ENCODE data around the gene ZNF627. TPM values are rescaled to one million over a fixed set of nuclear protein-coding genes. Genes with fewer than 3 reads are reported as not detected.

ZNF627 gene
- total RNA-seq, 1 experiment from 2014 or later = 9.0 TPM

DNA sequence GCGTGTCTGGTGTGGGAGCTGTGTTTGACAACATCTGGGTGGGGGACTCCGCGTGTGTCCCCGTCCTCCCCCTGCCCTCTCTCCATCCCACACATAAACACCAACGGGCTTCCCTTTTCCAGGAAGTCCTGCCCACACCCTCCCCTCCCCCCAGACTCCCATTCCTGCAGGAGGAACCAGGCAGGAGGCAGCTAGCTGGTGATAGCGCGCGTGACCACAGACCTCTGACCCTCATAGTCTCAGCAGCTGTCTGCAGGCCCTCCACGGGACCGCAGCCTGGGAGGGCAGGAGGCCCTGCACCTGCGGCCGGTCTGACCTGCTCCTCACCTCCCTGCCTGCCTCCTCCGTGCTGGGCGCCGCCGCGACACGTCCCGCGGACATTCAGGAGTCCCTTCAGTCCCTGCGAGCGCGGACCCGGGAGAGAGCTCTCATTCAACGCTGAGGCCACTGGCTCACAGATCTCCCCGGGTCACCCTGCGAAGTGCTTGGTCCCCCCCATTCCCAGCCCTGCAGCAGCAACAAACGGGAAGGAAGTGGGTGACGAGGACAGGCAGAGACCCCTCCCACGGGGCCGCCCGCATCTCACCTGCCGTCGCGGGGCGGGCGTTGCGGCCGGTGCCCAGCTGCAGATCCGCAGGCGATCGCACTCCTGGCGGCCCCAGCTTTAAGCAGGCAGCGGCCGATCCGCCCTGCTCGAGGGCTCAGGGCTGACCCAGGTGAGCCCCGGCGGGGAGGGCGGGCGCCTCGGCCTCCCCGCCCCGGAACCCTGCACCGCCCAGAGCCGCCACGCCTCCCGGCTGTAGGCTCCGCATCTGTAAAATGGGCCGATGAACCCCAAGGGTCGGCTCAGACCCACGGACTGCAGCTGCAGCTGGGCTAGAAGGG lies 18.8 kb upstream of the ZNF627 start:
- H3K4me3 Mint-ChIP-seq (ENCODE audit: unreplicated experiment) = no peak overlapping the region
- BruUV-seq (replicated peaks) = no TSS peak
- no peaks in the 10 kb centered on the region for H3K4me1 Mint-ChIP-seq (ENCODE audit: low read depth, unreplicated experiment)
- H3K36me3 Mint-ChIP-seq (ENCODE audit: insufficient read depth, unreplicated experiment) = no peaks in the 10 kb centered on the region
- Histone ChIP-seq H3K4me3 (ENCODE audit: low read depth, low read length) (no peak overlapping the region), H3K4me1 (no peaks in the 10 kb centered on the region), H3K9me3 (no peaks in the 10 kb centered on the region), H3K27me3 (replicated peaks; ENCODE audit: control insufficient read depth, insufficient read depth, low read length) (no peaks in the 10 kb centered on the region), H3K36me3 (ENCODE audit: control insufficient read depth, insufficient read depth, low read length) (no peaks in the 10 kb centered on the region)
- intact Hi-C loops (cut with micrococcal nuclease; ENCODE audit: unreplicated experiment) = no loop called here
- no peak for DNase-seq
- no peaks in the 10 kb centered on the region for H3K27me3 Mint-ChIP-seq (ENCODE audit: insufficient read depth, unreplicated experiment)
- ChIA-PET POLR2A (no interaction called here), CTCF (interaction anchor here (0.6 kb wide), 1 partner anchor 13 kb away, joined by 4 read pairs; no protein-coding TSS in a partner anchor)
- TF ChIP-seq, protein P1, sequence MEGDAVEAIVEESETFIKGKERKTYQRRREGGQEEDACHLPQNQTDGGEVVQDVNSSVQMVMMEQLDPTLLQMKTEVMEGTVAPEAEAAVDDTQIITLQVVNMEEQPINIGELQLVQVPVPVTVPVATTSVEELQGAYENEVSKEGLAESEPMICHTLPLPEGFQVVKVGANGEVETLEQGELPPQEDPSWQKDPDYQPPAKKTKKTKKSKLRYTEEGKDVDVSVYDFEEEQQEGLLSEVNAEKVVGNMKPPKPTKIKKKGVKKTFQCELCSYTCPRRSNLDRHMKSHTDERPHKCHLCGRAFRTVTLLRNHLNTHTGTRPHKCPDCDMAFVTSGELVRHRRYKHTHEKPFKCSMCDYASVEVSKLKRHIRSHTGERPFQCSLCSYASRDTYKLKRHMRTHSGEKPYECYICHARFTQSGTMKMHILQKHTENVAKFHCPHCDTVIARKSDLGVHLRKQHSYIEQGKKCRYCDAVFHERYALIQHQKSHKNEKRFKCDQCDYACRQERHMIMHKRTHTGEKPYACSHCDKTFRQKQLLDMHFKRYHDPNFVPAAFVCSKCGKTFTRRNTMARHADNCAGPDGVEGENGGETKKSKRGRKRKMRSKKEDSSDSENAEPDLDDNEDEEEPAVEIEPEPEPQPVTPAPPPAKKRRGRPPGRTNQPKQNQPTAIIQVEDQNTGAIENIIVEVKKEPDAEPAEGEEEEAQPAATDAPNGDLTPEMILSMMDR (IDR thresholded peaks at IDR 0.05; ENCODE audit: insufficient read depth in 1 of 2, low read depth in 1 of 2, low read length in 1 of 2, severe bottlenecking in 1 of 2, unreplicated experiment in 1 of 2) = no peak
- H3K9me3 Mint-ChIP-seq (ENCODE audit: unreplicated experiment) = no peaks in the 10 kb centered on the region
- no peak overlapping the region for H3K27ac Mint-ChIP-seq (ENCODE audit: unreplicated experiment)

DNA sequence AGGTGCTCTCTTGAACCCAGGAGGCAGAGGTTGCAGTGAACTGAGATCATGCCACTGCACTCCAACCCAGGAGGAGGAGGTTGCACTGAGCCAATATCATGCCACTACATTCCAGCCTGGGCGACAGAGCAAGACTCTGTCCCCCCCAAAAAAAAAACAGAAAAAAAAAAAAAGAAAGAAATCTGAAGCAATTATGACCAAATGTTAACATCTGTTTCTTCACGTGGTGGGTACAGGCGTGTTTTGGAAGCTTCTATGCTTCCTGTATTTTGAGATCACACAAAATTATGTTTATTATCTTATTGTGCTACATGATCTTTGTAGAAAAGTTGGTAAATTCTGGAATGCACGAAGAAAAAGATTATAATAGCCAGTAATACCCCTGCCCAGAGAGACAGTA lies 17.2 kb upstream of the ZNF627 start:
- Histone ChIP-seq H3K9me3 (no peaks in the 10 kb centered on the region), H3K27me3 (replicated peaks; ENCODE audit: control insufficient read depth, insufficient read depth, low read length) (no peaks in the 10 kb centered on the region), H3K4me1 (no peaks in the 10 kb centered on the region), H3K36me3 (ENCODE audit: control insufficient read depth, insufficient read depth, low read length) (no peaks in the 10 kb centered on the region), H3K4me3 (ENCODE audit: low read depth, low read length) (no peak overlapping the region)
- intact Hi-C loops (cut with micrococcal nuclease; ENCODE audit: unreplicated experiment) = no loop called here
- H3K27ac Mint-ChIP-seq (ENCODE audit: unreplicated experiment) = no peak overlapping the region
- no peak for DNase-seq
- TF ChIP-seq, protein P1 (IDR thresholded peaks at IDR 0.05; ENCODE audit: insufficient read depth in 1 of 2, low read depth in 1 of 2, low read length in 1 of 2, severe bottlenecking in 1 of 2, unreplicated experiment in 1 of 2) = no peak
- H3K4me3 Mint-ChIP-seq (ENCODE audit: unreplicated experiment) = no peak overlapping the region
- no TSS peak for BruUV-seq (replicated peaks)
- no peaks in the 10 kb centered on the region for H3K9me3 Mint-ChIP-seq (ENCODE audit: unreplicated experiment)
- H3K4me1 Mint-ChIP-seq (ENCODE audit: low read depth, unreplicated experiment) = no peaks in the 10 kb centered on the region
- ChIA-PET POLR2A (no interaction called here), CTCF (no interaction called here)
- H3K36me3 Mint-ChIP-seq (ENCODE audit: insufficient read depth, unreplicated experiment) = no peaks in the 10 kb centered on the region
- H3K27me3 Mint-ChIP-seq (ENCODE audit: insufficient read depth, unreplicated experiment) = no peaks in the 10 kb centered on the region

DNA sequence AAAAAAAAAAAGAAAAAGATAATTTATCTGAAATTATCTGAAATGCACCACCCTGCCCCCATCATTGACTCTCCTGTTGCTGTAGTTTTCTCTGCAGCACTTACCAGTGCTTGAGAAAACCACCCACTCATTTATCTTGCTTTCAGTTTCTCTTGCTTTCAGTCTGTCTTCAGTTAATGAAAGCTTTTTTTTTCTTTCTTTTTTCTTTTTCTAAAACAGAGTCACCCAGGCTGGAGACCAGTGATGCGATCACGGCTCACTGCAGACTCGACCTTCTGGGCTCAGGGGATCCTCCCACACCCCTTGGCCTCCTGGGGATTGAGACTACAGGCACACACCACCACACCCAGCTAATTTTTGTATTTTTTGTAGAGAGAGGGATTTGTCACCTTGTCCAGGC lies 15.5 kb upstream of the ZNF627 start:
- H3K4me1 ChIP-seq = no peaks in the 10 kb centered on the region
- H3K9me3 Mint-ChIP-seq (ENCODE audit: unreplicated experiment) = no peaks in the 10 kb centered on the region
- intact Hi-C loops (cut with micrococcal nuclease; ENCODE audit: unreplicated experiment) = no loop called here
- no peak for DNase-seq
- H3K27me3 Mint-ChIP-seq (ENCODE audit: insufficient read depth, unreplicated experiment) = no peaks in the 10 kb centered on the region
- TF ChIP-seq, protein P1 (IDR thresholded peaks at IDR 0.05; ENCODE audit: insufficient read depth in 1 of 2, low read depth in 1 of 2, low read length in 1 of 2, severe bottlenecking in 1 of 2, unreplicated experiment in 1 of 2) = no peak
- ChIA-PET CTCF (no interaction called here), POLR2A (no interaction called here)
- no peak overlapping the region for H3K4me3 Mint-ChIP-seq (ENCODE audit: unreplicated experiment)
- H3K9me3 ChIP-seq = no peaks in the 10 kb centered on the region
- no TSS peak for BruUV-seq (replicated peaks)
- no peaks in the 10 kb centered on the region for H3K4me1 Mint-ChIP-seq (ENCODE audit: low read depth, unreplicated experiment)
- no peaks in the 10 kb centered on the region for H3K36me3 ChIP-seq (ENCODE audit: control insufficient read depth, insufficient read depth, low read length)
- no peak overlapping the region for H3K27ac Mint-ChIP-seq (ENCODE audit: unreplicated experiment)
- no peaks in the 10 kb centered on the region for H3K36me3 Mint-ChIP-seq (ENCODE audit: insufficient read depth, unreplicated experiment)
- H3K4me3 ChIP-seq (ENCODE audit: low read depth, low read length) = no peak overlapping the region
- H3K27me3 ChIP-seq (replicated peaks; ENCODE audit: control insufficient read depth, insufficient read depth, low read length) = no peaks in the 10 kb centered on the region
